HUDEP-2 (cell line): Measurements from ENCODE around the gene ANO6.

Experiments
- DNase-seq, 76 experiments: peaks; one replicate each; lab custom pipeline; 2025; ENCODE audit not compliant: unreplicated experiment in 76 of 76; lab: John Stamatoyannopoulos, UW

The ANO6 gene

GRCh38 chr12:45208604-45209487, 7.0 kb upstream of the ANO6 start:
- no peak for DNase-seq

- no peak for DNase-seq
Measured at GRCh38 chr12:45209784-45210183, 6.1 kb upstream of the ANO6 start.

GRCh38 chr12:45212064-45212463, 3.8 kb upstream of the ANO6 start:
- no peak for DNase-seq

- no peak for DNase-seq
Measured at GRCh38 chr12:45213107-45213506, 2.8 kb upstream of the ANO6 start.

- DNase-seq: no peak
Measured at GRCh38 chr12:45214071-45214470, 1.8 kb upstream of the ANO6 start.

GRCh38 chr12:45214749-45215418, 1.0 kb upstream of the ANO6 start:
- no peak for DNase-seq

GRCh38 chr12:45216230-45216982, 511 bp downstream of the ANO6 start:
- DNase-seq: peak in 49 of 76 experiments; percentile 2 to 69 (median 32)

GRCh38 chr12:45216983-45217485, 1.1 kb downstream of the ANO6 start:
- DNase-seq: no peak

- no peak for DNase-seq
Measured at GRCh38 chr12:45217846-45218245, 2.0 kb downstream of the ANO6 start.

GRCh38 chr12:45219621-45220020, 3.7 kb downstream of the ANO6 start:
- DNase-seq: no peak

GRCh38 chr12:45220363-45220931, 4.6 kb downstream of the ANO6 start:
- DNase-seq: no peak

- DNase-seq: no peak
Measured at GRCh38 chr12:45220969-45221368, 5.1 kb downstream of the ANO6 start.

- no peak for DNase-seq
Measured at GRCh38 chr12:45223868-45224267, 8.0 kb downstream of the ANO6 start.

- no peak for DNase-seq
Measured at GRCh38 chr12:45224311-45224710, 8.4 kb downstream of the ANO6 start.

- no peak for DNase-seq
Measured at GRCh38 chr12:45226021-45226420, 10.1 kb downstream of the ANO6 start.

- DNase-seq: peak in 34 of 76 experiments; percentile 1 to 75 (median 41)
Measured at GRCh38 chr12:45227316-45228067, 11.6 kb downstream of the ANO6 start.

- DNase-seq: no peak
Measured at GRCh38 chr12:45231515-45232145, 15.7 kb downstream of the ANO6 start.

GRCh38 chr12:45232146-45232755, 16.4 kb downstream of the ANO6 start:
- DNase-seq: no peak

GRCh38 chr12:45232756-45233372, 17.0 kb downstream of the ANO6 start:
- no peak for DNase-seq
